H9 (cell line): Measurements from ENCODE around the gene HSPA8. TPM values are rescaled to one million over a fixed set of nuclear protein-coding genes. Genes with fewer than 3 reads are reported as not detected.

Experiments
- DNase-seq: peaks from one replicate; pipeline ENCODE4 v3.0.0-alpha.2; 2017
- H2AFZ ChIP-seq: one replicate; pipeline ENCODE4 v1.6.1; 2013; ENCODE audit warnings: mild to moderate bottlenecking, low read length, control low read depth, moderate library complexity
- H2AK5ac ChIP-seq: 2 replicates; pipeline ENCODE4 v1.6.1; 2013; ENCODE audit warnings: low read length, control low read depth, mixed read lengths; ENCODE audit not compliant: insufficient read length
- H2BK120ac ChIP-seq: one replicate; pipeline ENCODE4 v1.6.1; 2013; ENCODE audit warnings: low read depth, mild to moderate bottlenecking, low read length, control low read depth, inconsistent platforms; ENCODE audit not compliant: poor library complexity, severe bottlenecking
- H2BK12ac ChIP-seq: 2 replicates; pipeline ENCODE4 v1.6.1; 2013; ENCODE audit warnings: low read length, control low read depth, mixed read lengths, low read depth; ENCODE audit not compliant: insufficient read length
- H2BK15ac ChIP-seq: 2 replicates; pipeline ENCODE4 v1.6.1; 2013; ENCODE audit warnings: low read depth, low read length, control low read depth
- H2BK20ac ChIP-seq: one replicate; pipeline ENCODE4 v1.6.1; 2013; ENCODE audit warnings: low read depth, mild to moderate bottlenecking, low read length, control low read depth, inconsistent platforms; ENCODE audit not compliant: poor library complexity, severe bottlenecking
- H2BK5ac ChIP-seq: 2 replicates; pipeline ENCODE4 v1.6.1; 2013; ENCODE audit warnings: low read length, control low read depth, mixed read lengths; ENCODE audit not compliant: insufficient read length
- H3K14ac ChIP-seq: 2 replicates; pipeline ENCODE4 v1.6.1; 2013; ENCODE audit warnings: low read length, control low read depth; ENCODE audit not compliant: insufficient read depth
- H3K18ac ChIP-seq: 2 replicates; pipeline ENCODE4 v1.6.1; 2013; ENCODE audit warnings: low read depth, mild to moderate bottlenecking, mixed read lengths, low read length, control low read depth; ENCODE audit not compliant: insufficient read length
- H3K23ac ChIP-seq: 2 replicates; pipeline ENCODE4 v1.6.1; 2013; ENCODE audit warnings: low read length, control low read depth, mixed read lengths, low read depth; ENCODE audit not compliant: insufficient read length
- H3K23me2 ChIP-seq: 2 replicates; pipeline ENCODE4 v1.6.1; 2013; ENCODE audit warnings: low read depth, mild to moderate bottlenecking, mixed read lengths, low read length, control low read depth; ENCODE audit not compliant: insufficient read length, poor library complexity, severe bottlenecking
- H3K27ac ChIP-seq: 2 replicates; pipeline ENCODE4 v1.5.1; 2013; ENCODE audit warnings: low read length, control low read depth, mixed read lengths, low read depth; ENCODE audit not compliant: insufficient read length
- H3K27me3 ChIP-seq: 2 replicates; pipeline ENCODE4 v1.6.1; 2013; ENCODE audit warnings: low read length, control low read depth, inconsistent platforms; ENCODE audit not compliant: insufficient read depth
- H3K4ac ChIP-seq: 2 replicates; pipeline ENCODE4 v1.6.1; 2013; ENCODE audit warnings: low read depth, mild to moderate bottlenecking, control low read depth, inconsistent platforms, low read length, moderate library complexity
- H3K4me1 ChIP-seq: 2 replicates; pipeline ENCODE4 v1.6.1; 2013; ENCODE audit warnings: low read length, control low read depth, inconsistent platforms; ENCODE audit not compliant: insufficient read depth
- H3K4me2 ChIP-seq: 2 replicates; pipeline ENCODE4 v1.6.1; 2013; ENCODE audit warnings: low read length, control low read depth, mixed read lengths; ENCODE audit not compliant: insufficient read length, insufficient read depth
- H3K56ac ChIP-seq: 2 replicates; pipeline ENCODE4 v1.6.1; 2013; ENCODE audit warnings: low read depth, mild to moderate bottlenecking, mixed read lengths, low read length, control low read depth; ENCODE audit not compliant: insufficient read length
- H3K79me1 ChIP-seq: 2 replicates; pipeline ENCODE4 v1.6.1; 2013; ENCODE audit warnings: low read depth, mild to moderate bottlenecking, moderate library complexity, low read length, control low read depth, inconsistent platforms; ENCODE audit not compliant: insufficient read depth, poor library complexity, severe bottlenecking
- H3K79me2 ChIP-seq: 2 replicates; pipeline ENCODE4 v1.6.1; 2013; ENCODE audit warnings: low read length, control low read depth, inconsistent platforms; ENCODE audit not compliant: insufficient read depth
- H3K9ac ChIP-seq: 2 replicates; pipeline ENCODE4 v1.6.1; 2013; ENCODE audit warnings: low read length, control low read depth, mixed read lengths; ENCODE audit not compliant: insufficient read length; ENCODE audit errors: extremely low read depth
- H3K9me3 ChIP-seq: one replicate; pipeline ENCODE4 v1.6.1; 2013; ENCODE audit warnings: low read depth, low read length, inconsistent platforms; ENCODE audit not compliant: control insufficient read depth
- H3T11ph ChIP-seq: one replicate; pipeline ENCODE4 v1.6.1; 2013; ENCODE audit warnings: mild to moderate bottlenecking, low read length, control low read depth, inconsistent platforms
- H4K20me1 ChIP-seq: one replicate; pipeline ENCODE4 v1.6.1; 2013; ENCODE audit not compliant: control insufficient read depth, insufficient read length, insufficient read depth
- H4K5ac ChIP-seq: 2 replicates; pipeline ENCODE4 v1.6.1; 2013; ENCODE audit warnings: low read depth, mild to moderate bottlenecking, mixed read lengths, low read length, control low read depth; ENCODE audit not compliant: insufficient read length
- H4K8ac ChIP-seq: replicated peaks from 2 replicates; pipeline ENCODE4 v1.6.1; 2013; ENCODE audit warnings: low read length, control low read depth, mixed read lengths, low read depth; ENCODE audit not compliant: insufficient read length
- H4K91ac ChIP-seq: 2 replicates; pipeline ENCODE4 v1.6.1; 2013; ENCODE audit warnings: low read depth, mild to moderate bottlenecking, moderate library complexity, mixed read lengths, low read length, control low read depth; ENCODE audit not compliant: insufficient read length
- H3K27ac Mint-ChIP-seq, 3 experiments: 2 replicates in 2 of 3; 3 replicates in 1 of 3; pipeline ENCODE4 v1.8.0; 2020 to 2021; ENCODE audit warnings: mixed read lengths in 3 of 3, mild to moderate bottlenecking in 1 of 3, moderate library complexity in 1 of 3
- H3K27me3 Mint-ChIP-seq: 2 replicates; pipeline ENCODE4 v1.8.0; 2021; ENCODE audit warnings: low read depth, mild to moderate bottlenecking, moderate library complexity, mixed read lengths
- H3K36me3 Mint-ChIP-seq, 3 experiments: 2 replicates in 2 of 3; 3 replicates in 1 of 3; pipeline ENCODE4 v1.8.0; 2020 to 2021; ENCODE audit warnings: low read depth in 3 of 3, mixed read lengths in 3 of 3; ENCODE audit not compliant: insufficient read depth in 1 of 3
- H3K4me1 Mint-ChIP-seq, 2 experiments: 2 replicates each; pipeline ENCODE4 v1.8.0; 2020; ENCODE audit warnings: mixed read lengths in 2 of 2
- H3K4me3 Mint-ChIP-seq, 2 experiments: 2 replicates in 1 of 2; 3 replicates in 1 of 2; pipeline ENCODE4 v1.8.0; 2020 to 2021; ENCODE audit warnings: mild to moderate bottlenecking in 2 of 2, mixed read lengths in 2 of 2, moderate library complexity in 1 of 2
- H3K9me3 Mint-ChIP-seq, 2 experiments: 2 replicates in 1 of 2; 3 replicates in 1 of 2; pipeline ENCODE4 v1.8.0; 2020; ENCODE audit warnings: mild to moderate bottlenecking in 2 of 2, mixed read lengths in 2 of 2, moderate library complexity in 1 of 2
- WGBS: extraction: QIAGEN DNeasy Blood & Tissue Kit; methylation state at CpG from one replicate; pipeline ENCODE4 v1.1.7; 2013; ENCODE audit warnings: missing lambda C conversion rate, low lambda C conversion rate, mixed read lengths; ENCODE audit not compliant: insufficient read length; ENCODE audit errors: extremely low coverage; 5-methylcytosine and 5-hydroxymethylcytosine counted together
- total RNA-seq: library from RNA; stranded (reverse); gene quantifications from 2 replicates; pipeline ENCODE4 v1.2.1, GENCODE V29; 2021
- TF ChIP-seq, protein P1 (sequence below): fragments of 200-600 bp; sonication (generic); conservative IDR thresholded peaks from 3 replicates; pipeline ENCODE4 v1.8.0; 2021; ENCODE audit warnings: antibody characterized with exemption, mild to moderate bottlenecking

Gene HSPA8
- total RNA-seq, 1 experiment from 2014 or later: 2,160 TPM

DNA sequence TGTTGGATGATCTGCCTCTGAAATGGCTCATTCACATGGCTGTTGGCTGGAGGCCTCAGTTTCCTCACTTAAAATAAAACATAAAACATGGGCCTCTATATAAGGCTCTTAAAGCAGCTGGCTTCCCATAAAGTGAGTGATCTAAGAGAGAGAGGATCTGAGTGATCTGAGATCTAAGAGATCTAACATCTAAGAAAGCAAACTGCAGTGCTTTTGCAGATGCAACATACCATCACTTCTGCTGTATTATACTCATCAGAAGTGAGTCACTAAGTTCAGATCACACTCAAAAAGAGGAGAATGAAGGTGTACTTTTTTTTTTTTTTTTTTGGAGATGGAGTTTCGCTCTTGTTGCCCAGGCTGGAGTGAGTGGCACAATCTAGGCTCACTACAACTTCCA lies 18.1 kb upstream of the HSPA8 start:
- no peaks in the 10 kb centered on the region for H3K27me3 Mint-ChIP-seq
- H4K20me1 ChIP-seq: no peaks in the 10 kb centered on the region
- DNase-seq: no peak
- no peak overlapping the region for H4K8ac ChIP-seq
- no peak overlapping the region for H3K9ac ChIP-seq
- no peak overlapping the region for H2BK20ac ChIP-seq
- no peak overlapping the region for H3K4me2 ChIP-seq
- H3K79me1 ChIP-seq: no peaks in the 10 kb centered on the region
- H4K5ac ChIP-seq: no peak overlapping the region
- H2BK12ac ChIP-seq: no peak overlapping the region
- no peaks in the 10 kb centered on the region for H3K4me1 ChIP-seq
- H2BK5ac ChIP-seq: no peak overlapping the region
- WGBS: no CpG with 5 or more reads among the region's 1 CpG
- no peak overlapping the region for H3K4me3 Mint-ChIP-seq
- H3K18ac ChIP-seq: no peak overlapping the region
- peaks cover 3 to 6% of the 10 kb centered on the region in 2 experiments; a peak in 3 of 4 replicates for H3K4me1 Mint-ChIP-seq
- H3K79me2 ChIP-seq: no peaks in the 10 kb centered on the region
- no peak overlapping the region for H3K27ac Mint-ChIP-seq
- TF ChIP-seq, protein P1, sequence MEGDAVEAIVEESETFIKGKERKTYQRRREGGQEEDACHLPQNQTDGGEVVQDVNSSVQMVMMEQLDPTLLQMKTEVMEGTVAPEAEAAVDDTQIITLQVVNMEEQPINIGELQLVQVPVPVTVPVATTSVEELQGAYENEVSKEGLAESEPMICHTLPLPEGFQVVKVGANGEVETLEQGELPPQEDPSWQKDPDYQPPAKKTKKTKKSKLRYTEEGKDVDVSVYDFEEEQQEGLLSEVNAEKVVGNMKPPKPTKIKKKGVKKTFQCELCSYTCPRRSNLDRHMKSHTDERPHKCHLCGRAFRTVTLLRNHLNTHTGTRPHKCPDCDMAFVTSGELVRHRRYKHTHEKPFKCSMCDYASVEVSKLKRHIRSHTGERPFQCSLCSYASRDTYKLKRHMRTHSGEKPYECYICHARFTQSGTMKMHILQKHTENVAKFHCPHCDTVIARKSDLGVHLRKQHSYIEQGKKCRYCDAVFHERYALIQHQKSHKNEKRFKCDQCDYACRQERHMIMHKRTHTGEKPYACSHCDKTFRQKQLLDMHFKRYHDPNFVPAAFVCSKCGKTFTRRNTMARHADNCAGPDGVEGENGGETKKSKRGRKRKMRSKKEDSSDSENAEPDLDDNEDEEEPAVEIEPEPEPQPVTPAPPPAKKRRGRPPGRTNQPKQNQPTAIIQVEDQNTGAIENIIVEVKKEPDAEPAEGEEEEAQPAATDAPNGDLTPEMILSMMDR: no peak
- H3K9me3 Mint-ChIP-seq: no peaks in the 10 kb centered on the region
- no peaks in the 10 kb centered on the region for H3K23me2 ChIP-seq
- H3K14ac ChIP-seq: no peak overlapping the region
- H3K23ac ChIP-seq: no peak overlapping the region
- H4K91ac ChIP-seq: no peak overlapping the region
- H3K4ac ChIP-seq: no peak overlapping the region
- H3K36me3 Mint-ChIP-seq: peaks cover 7 to 12% (median 12%) of the 10 kb centered on the region in 3 experiments; a peak in 6 of 7 replicates
- H2BK15ac ChIP-seq: no peak overlapping the region
- H2AK5ac ChIP-seq: no peak overlapping the region
- H2BK120ac ChIP-seq: no peak overlapping the region
- no peak overlapping the region for H3K56ac ChIP-seq
- H3T11ph ChIP-seq: no peak overlapping the region
- H3K9me3 ChIP-seq: no peaks in the 10 kb centered on the region
- no peak overlapping the region for H2AFZ ChIP-seq
- H3K27me3 ChIP-seq: no peaks in the 10 kb centered on the region
- no peak overlapping the region for H3K27ac ChIP-seq
